Urinary bladder (tissue), 4 donors: Measurements from ENCODE around the gene RYR3. TPM values are rescaled to one million over a fixed set of nuclear protein-coding genes. Genes with fewer than 3 reads are reported as not detected.

ENCODE experiments used
- DNase-seq: peaks from one replicate; pipeline ENCODE4 v3.0.0-alpha.2; 2015; ENCODE audit errors: extremely low spot score
- H3K27ac ChIP-seq: one replicate; pipeline ENCODE4 v1.5.1; 2013; ENCODE audit warnings: low read depth, mild to moderate bottlenecking, moderate library complexity
- H3K36me3 ChIP-seq: one replicate; pipeline ENCODE4 v1.6.1; 2013; ENCODE audit warnings: mild to moderate bottlenecking, moderate library complexity; ENCODE audit not compliant: insufficient read depth
- H3K4me1 ChIP-seq: one replicate; pipeline ENCODE4 v1.6.1; 2013; ENCODE audit warnings: mild to moderate bottlenecking, moderate library complexity; ENCODE audit not compliant: insufficient read depth
- H3K4me3 ChIP-seq: one replicate; pipeline ENCODE4 v1.5.1; 2013; ENCODE audit warnings: low read depth, low read length
- WGBS: extraction: QIAGEN DNeasy Blood & Tissue Kit; methylation state at CpG from one replicate; pipeline ENCODE4 v1.1.7; 2013; 5-methylcytosine and 5-hydroxymethylcytosine counted together
- polyA plus RNA-seq: library from polyadenylated mRNA; stranded (reverse); fragments of 200-250 nt; gene quantifications from one replicate; pipeline ENCODE4 v1.2.3, GENCODE V29; 2013
- total RNA-seq: library from RNA; depleted of rRNA; stranded (reverse); fragments of >200 nt; gene quantifications from one replicate; pipeline ENCODE4 v1.2.3, GENCODE V29; 2014
- donor health status: healthy with polysubstance abuse.
- donor health status: healthy.

RYR3 gene
- total and polyA plus RNA-seq, 2 donors = 5.1 to 10.5 TPM

GRCh38 chr15:33846142-33846541 is 535.4 kb downstream of the RYR3 start:
- WGBS = 97% methylated on average over 2 of the region's 2 CpGs

GRCh38 chr15:33846862-33847261 is 536.1 kb downstream of the RYR3 start:
- 38% methylated on average over 6 of the region's 6 CpGs for whole genome bisulfite sequencing
- H3K27ac ChIP-seq = no peak overlapping the region
- DNase-seq = no peak

More at GRCh38 chr15:33846142-33846541, 535.4 kb downstream of the RYR3 start:
- no peaks in the 10 kb centered on the region for H3K4me1 ChIP-seq
- no peak overlapping the region for H3K4me3 ChIP-seq
- no peaks in the 10 kb centered on the region for H3K36me3 ChIP-seq
- H3K27ac ChIP-seq = no peak overlapping the region
- no peak for DNase-seq

GRCh38 chr15:33848011-33848410 is 537.2 kb downstream of the RYR3 start:
- DNase-seq = no peak
- Histone ChIP-seq H3K27ac (no peak overlapping the region), H3K4me1 (no peaks in the 10 kb centered on the region), H3K36me3 (no peaks in the 10 kb centered on the region), H3K4me3 (no peak overlapping the region)
- WGBS = 92% methylated on average over 3 of the region's 3 CpGs

More at GRCh38 chr15:33846862-33847261, 536.1 kb downstream of the RYR3 start:
- Histone ChIP-seq H3K36me3 (no peaks in the 10 kb centered on the region), H3K4me1 (no peaks in the 10 kb centered on the region), H3K4me3 (no peak overlapping the region)

- DNase-seq = no peak
- 91% methylated on average over 1 of the region's 1 CpG for WGBS
Observed at GRCh38 chr15:33851079-33851478, 540.3 kb downstream of the RYR3 start.

GRCh38 chr15:33852094-33852493 is 541.3 kb downstream of the RYR3 start:
- WGBS = 48% methylated on average over 1 of the region's 1 CpG
- Histone ChIP-seq H3K4me1 (no peaks in the 10 kb centered on the region), H3K27ac (no peak overlapping the region), H3K36me3 (no peaks in the 10 kb centered on the region), H3K4me3 (no peak overlapping the region)
- no peak for DNase-seq

More at GRCh38 chr15:33851079-33851478, 540.3 kb downstream of the RYR3 start:
- H3K4me3 ChIP-seq = no peak overlapping the region
- no peaks in the 10 kb centered on the region for H3K4me1 ChIP-seq
- H3K27ac ChIP-seq = no peak overlapping the region
- no peaks in the 10 kb centered on the region for H3K36me3 ChIP-seq

GRCh38 chr15:33852570-33852969 is 541.8 kb downstream of the RYR3 start:
- Histone ChIP-seq H3K27ac (no peak overlapping the region), H3K4me1 (no peaks in the 10 kb centered on the region), H3K36me3 (no peaks in the 10 kb centered on the region), H3K4me3 (no peak overlapping the region)
- WGBS = 42% methylated on average over 2 of the region's 2 CpGs
- no peak for DNase-seq

GRCh38 chr15:33857726-33858125 is 547.0 kb downstream of the RYR3 start:
- no peak overlapping the region for H3K4me3 ChIP-seq
- WGBS = 97% methylated on average over 13 of the region's 13 CpGs
- H3K27ac ChIP-seq = no peak overlapping the region
- H3K36me3 ChIP-seq = no peaks in the 10 kb centered on the region
- H3K4me1 ChIP-seq = no peaks in the 10 kb centered on the region
- no peak for DNase-seq

- Histone ChIP-seq H3K4me1 (no peaks in the 10 kb centered on the region), H3K36me3 (no peaks in the 10 kb centered on the region), H3K4me3 (no peak overlapping the region), H3K27ac (no peak overlapping the region)
- DNase-seq = no peak
- 94% methylated on average over 6 of the region's 6 CpGs for WGBS
Observed at GRCh38 chr15:33858836-33859235, 548.1 kb downstream of the RYR3 start.

GRCh38 chr15:33859992-33860545 is 549.3 kb downstream of the RYR3 start:
- Histone ChIP-seq H3K4me3 (no peak overlapping the region), H3K4me1 (no peaks in the 10 kb centered on the region), H3K36me3 (no peaks in the 10 kb centered on the region), H3K27ac (no peak overlapping the region)
- WGBS = 88% methylated on average over 1 of the region's 1 CpG
- no peak for DNase-seq

- no peak for DNase-seq
- H3K27ac ChIP-seq = no peak overlapping the region
- no peaks in the 10 kb centered on the region for H3K36me3 ChIP-seq
- 92% methylated on average over 3 of the region's 3 CpGs for WGBS
- H3K4me1 ChIP-seq = no peaks in the 10 kb centered on the region
- no peak overlapping the region for H3K4me3 ChIP-seq
Observed at GRCh38 chr15:33860754-33861153, 550.0 kb downstream of the RYR3 start.

GRCh38 chr15:33864360-33865075 is 553.8 kb downstream of the RYR3 start:
- no peaks in the 10 kb centered on the region for H3K36me3 ChIP-seq
- no peak overlapping the region for H3K27ac ChIP-seq
- no peak for DNase-seq
- 71% methylated on average over 5 of the region's 5 CpGs for WGBS
- H3K4me1 ChIP-seq = no peaks in the 10 kb centered on the region
- H3K4me3 ChIP-seq = no peak overlapping the region

- H3K36me3 ChIP-seq = no peaks in the 10 kb centered on the region
- no peak overlapping the region for H3K27ac ChIP-seq
Observed at GRCh38 chr15:33865416-33865815, 554.6 kb downstream of the RYR3 start.

GRCh38 chr15:33866101-33866737 is 555.5 kb downstream of the RYR3 start:
- no peaks in the 10 kb centered on the region for H3K4me1 ChIP-seq
- H3K4me3 ChIP-seq = no peak overlapping the region
- H3K27ac ChIP-seq = peak overlapping the region; percentile 30
- 47% methylated on average over 3 of the region's 3 CpGs for WGBS
- no peak for DNase-seq
- H3K36me3 ChIP-seq = no peaks in the 10 kb centered on the region

More at GRCh38 chr15:33865416-33865815, 554.6 kb downstream of the RYR3 start:
- Histone ChIP-seq H3K4me3 (no peak overlapping the region), H3K4me1 (no peaks in the 10 kb centered on the region)
- WGBS = 79% methylated on average over 6 of the region's 6 CpGs
- DNase-seq = no peak

GRCh38 chr15:33871980-33872379 is 561.2 kb downstream of the RYR3 start:
- no peak for DNase-seq
- Histone ChIP-seq H3K4me3 (no peak overlapping the region), H3K36me3 (no peaks in the 10 kb centered on the region), H3K4me1 (no peaks in the 10 kb centered on the region), H3K27ac (no peak overlapping the region)
- WGBS = 86% methylated on average over 2 of the region's 2 CpGs
